ENCODE results near the gene SLC9C2. TPM values are rescaled to one million over a fixed set of nuclear protein-coding genes. Genes with fewer than 3 reads are reported as not detected.
"Not testable (repeated sequence)": the region's sequence is repeated elsewhere in the genome, so short reads cannot be mapped to it uniquely, and the experiment has no call there.

Gene SLC9C2
- total RNA-seq, 1 donor from 2014 or later = not detected

DNA sequence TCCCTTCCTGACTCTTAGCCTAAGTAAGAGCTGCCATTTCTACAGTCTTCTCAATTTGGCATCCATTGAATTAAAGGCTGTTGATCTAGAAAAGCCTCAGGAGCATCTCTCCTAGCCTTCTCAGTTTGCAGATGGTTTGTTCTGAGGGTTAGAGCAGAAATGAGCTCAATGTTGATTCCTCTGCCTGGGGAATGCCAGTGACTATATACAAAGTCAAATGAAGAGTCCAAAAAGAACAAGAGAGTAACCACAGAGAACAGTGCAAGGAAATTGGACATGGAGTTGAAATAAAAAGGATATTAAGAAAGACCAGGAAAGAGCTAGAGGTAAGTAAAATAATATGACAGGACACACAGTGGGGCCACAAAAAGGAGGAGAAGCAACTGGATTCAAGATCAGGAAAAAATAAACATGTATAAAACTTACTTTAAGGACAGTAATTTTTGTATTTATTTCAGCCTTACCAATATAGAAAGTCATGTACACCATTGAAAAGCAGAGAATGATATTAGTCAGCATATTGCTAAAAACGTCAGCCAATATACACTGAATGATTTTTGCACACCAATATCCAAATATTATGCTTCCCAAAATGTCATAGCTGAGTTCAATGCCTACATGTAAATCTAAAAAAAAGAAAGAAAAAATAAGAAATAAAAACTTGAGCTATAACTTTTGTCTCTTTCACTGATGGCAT is 21.3 kb downstream of the SLC9C2 start:
- no peak for DNase-seq (ENCODE audit: low read depth, low spot score)

DNA sequence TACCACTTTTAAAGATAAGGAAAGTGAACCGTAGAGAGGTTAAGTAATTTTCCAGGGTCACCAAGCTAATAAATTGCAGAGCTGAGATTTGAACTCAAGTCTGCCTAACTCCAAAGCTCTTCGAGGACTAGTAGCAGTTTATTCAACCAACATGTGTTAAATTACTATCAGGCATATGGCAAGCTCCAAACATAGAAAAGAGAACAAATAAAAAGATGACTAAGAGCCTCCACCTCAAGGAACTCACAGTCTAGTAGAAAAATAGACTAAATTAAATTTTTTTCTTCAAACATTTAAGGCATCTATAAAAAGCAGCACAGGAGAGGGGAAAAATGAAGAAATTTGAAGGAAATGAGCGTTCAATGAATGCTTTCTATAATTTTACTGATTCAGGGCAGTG is 22.2 kb downstream of the SLC9C2 start:
- no peak for DNase-seq (ENCODE audit: low read depth, low spot score)

DNA sequence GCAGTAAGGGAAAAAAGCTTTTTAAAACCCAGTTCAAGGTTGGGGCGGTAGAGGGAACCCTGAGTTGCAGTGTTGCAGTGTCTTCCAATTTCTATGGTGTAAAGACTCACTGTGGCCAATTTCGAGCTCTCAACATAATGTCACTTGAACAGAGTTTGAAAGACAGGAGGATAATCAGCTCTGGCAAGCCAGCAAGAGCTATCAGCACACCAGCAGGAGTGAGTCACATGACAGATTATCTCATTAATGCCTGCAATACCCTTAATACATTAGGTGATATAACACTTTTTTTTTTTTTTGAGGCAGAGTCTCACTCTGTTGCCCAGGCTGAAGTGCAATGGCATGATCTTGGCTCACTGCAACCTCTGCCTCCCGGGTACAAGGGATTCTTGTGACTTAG is 22.8 kb downstream of the SLC9C2 start:
- DNase-seq (ENCODE audit: low read depth, low spot score) = no peak

DNA sequence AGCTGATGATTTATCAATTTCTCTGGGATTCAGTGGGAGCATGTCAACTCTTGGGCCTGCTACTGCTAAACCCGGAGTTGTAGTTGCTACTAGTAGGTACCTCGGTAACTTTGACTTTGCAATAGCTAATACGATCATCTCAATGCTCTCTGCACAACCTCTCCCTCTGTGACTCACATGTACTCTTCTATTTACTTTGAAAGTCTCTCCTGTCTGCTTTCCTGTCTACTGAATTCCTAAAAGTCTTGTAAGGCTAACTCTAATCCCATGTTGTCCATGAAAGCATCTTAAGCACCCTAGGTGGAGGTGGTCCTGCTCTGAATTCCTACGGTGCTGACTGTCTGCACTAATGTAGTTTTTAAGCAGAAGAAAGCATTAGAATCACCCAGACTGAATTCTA is 29.3 kb downstream of the SLC9C2 start:
- no peak for DNase-seq (ENCODE audit: low read depth, low spot score)

DNA sequence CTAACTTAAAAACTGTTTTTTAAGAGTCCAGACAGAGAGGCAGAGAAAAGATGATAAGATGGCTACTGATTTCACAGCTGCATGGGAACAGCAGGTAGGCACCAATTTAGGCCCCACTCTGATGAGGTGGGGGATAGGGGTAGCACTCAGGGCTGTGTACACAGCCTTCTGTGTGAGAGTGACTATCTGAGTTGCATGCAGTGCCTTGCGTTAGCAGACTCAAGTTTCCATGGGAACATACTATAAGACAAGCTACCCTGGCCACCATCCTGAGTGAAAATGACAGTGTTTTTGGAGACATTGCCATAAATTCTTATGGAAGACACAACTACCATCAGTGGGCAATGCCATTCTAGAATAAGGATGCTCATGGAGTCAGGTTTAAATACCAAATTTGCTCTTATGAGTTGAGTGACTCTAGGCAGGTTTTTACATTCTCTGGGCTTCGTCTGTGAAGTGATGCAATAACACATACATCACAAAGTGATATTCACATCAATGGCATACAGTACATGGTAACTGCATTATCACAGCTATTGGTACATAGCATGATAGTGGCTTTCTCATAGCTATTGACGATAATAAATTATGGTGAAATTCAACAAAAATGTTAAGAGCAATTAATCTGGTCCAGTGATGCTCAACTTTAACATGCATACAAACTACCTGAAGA is 30.5 kb downstream of the SLC9C2 start:
- DNase-seq (ENCODE audit: low read depth, low spot score) = no peak

GRCh38 chr1:173570370-173571007 is 32.4 kb downstream of the SLC9C2 start:
- no peak for DNase-seq (ENCODE audit: low read depth, low spot score)

- DNase-seq (ENCODE audit: low read depth, low spot score) = no peak
Measured at GRCh38 chr1:173568483-173568882, 34.4 kb downstream of the SLC9C2 start.

- DNase-seq (ENCODE audit: low read depth, low spot score) = not testable (repeated sequence)
Measured at GRCh38 chr1:173563846-173564245, 39.0 kb downstream of the SLC9C2 start.

DNA sequence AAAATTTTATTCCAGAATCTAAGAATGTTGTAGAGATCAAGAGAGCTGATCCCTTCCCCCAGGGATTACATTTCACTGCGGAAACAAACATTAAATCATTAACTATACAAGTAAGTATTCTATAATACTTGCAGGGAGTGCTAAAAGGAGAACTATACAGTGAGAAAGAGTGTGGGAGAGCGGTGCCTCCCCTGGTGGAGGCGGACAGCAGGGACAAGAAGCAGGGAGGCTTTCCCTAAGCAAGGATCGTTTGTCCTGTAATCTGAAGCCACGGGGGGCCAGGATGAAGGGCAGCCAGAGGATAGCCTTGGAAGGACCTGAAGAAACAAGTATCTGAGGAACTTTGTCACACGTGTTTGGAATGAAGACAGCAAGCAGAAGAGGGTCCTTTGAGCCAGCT is 40.1 kb downstream of the SLC9C2 start:
- DNase-seq (ENCODE audit: low read depth, low spot score) = no peak

- no peak for DNase-seq (ENCODE audit: low read depth, low spot score)
Measured at GRCh38 chr1:173561263-173561662, 41.6 kb downstream of the SLC9C2 start.

DNA sequence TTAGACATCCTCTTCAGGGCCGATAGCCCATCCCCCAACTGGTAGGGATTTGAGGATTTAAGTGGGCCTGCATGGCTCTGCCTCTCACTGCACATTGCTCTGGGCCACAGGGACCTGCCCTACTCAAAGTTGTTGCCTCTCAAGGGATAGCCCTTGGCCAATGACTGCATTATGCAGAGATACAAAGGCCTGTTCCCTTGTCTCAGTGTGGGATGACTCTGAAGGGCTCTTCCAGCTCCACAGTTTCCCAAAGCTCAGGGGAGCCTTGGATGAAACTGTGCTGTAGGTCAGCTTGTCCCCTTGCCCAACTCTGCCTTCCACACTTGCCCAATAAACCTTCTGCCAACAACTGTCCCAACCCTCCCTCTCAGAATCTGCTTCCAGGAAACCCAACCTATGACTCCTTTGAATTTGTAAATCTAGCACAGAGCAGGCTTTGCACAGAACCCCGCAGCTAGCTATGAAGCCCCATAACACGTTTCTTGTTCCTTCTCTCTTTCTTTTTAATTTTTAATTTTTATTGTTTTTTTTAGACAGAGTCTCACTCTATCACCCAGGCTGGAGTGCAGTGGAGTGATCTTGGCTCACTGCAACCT is 42.5 kb downstream of the SLC9C2 start:
- DNase-seq (ENCODE audit: low read depth, low spot score) = no peak

DNA sequence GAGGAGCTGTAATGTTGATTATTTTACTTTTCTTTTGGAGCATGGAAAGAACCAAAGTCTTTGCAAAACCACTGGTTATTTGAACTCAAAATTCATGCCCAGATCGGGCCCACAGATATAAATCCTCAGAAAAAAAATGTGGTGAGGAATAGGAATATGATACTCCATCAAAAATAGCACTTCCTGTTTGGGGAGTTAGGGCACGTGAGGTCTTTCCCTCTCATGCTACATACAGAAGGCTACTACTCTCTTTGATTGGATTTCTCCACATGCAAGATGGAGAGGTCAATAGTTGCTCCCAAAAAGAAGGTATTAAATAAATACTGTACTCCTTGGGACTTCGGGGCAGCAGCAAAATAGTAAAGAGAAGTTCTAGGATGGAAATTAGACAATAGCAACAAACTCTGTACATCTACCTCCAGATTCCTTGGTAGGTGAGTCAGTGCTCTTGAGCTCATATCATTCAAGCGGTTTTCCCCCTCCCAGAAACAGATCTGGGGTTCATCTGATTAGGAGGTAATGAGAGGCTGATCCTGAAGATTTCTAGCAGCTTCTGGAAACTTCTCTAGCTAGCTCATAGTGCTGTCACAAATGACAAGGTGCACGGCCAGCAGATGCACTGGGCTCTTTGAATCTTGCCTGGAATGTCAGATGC is 47.1 kb downstream of the SLC9C2 start:
- no peak for DNase-seq (ENCODE audit: low read depth, low spot score)

DNA sequence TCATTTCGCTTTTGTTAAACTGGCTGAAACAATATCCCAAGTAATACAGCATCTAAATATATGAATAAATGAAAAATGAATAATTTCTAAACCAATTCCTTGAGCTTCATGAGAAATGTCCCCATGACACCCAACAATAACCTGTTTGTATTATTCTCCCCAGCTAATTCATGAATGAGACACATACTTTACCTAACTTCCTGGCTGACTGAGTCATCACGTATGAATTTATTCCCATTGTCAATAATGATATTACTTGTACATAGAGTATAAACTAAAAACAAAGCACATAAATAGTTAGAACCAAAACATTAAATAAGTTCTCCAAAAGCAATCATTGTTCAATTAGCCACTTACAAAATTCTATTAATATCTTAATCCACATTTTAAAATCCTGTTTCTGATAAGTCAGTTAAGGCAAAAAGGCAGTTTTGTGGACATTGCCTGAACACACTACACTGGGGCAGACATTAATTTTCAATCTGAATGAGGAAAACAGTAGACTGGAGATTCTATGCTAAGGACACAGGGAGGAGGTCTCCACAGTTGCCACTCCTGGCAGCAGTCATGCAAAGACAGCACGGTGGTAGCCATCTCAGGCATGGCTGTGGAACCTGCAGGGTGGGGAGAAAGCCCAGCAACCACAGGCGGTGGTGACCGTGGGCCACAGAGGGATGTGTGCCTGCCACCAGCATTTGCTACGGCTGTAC is 48.2 kb downstream of the SLC9C2 start:
- peak; percentile 15 for DNase-seq (ENCODE audit: low read depth, low spot score)

GRCh38 chr1:173554089-173554488 is 48.8 kb downstream of the SLC9C2 start:
- no peak for DNase-seq (ENCODE audit: low read depth, low spot score)

DNA sequence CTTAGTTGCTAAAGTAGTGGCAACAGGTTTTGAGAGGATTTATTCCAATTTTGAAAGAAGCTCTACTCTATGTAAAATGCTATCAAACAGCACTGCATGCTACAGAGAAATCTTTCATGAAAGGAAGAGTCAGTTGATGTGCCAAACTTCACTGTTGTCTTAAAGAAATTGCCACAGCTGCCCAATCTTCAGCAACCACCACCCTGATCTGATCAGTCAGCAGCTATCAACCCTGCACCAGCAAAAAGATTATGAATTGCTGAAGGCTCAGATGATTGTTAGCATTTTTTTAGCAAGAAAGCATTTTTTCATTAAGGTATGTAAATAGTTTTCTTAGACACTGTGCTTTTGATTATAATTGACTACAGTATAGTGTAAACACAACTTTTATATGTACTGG is 49.6 kb downstream of the SLC9C2 start:
- DNase-seq (ENCODE audit: low read depth, low spot score) = no peak

- DNase-seq (ENCODE audit: low read depth, low spot score) = no peak
Measured at GRCh38 chr1:173551699-173552098, 51.2 kb downstream of the SLC9C2 start.

DNA sequence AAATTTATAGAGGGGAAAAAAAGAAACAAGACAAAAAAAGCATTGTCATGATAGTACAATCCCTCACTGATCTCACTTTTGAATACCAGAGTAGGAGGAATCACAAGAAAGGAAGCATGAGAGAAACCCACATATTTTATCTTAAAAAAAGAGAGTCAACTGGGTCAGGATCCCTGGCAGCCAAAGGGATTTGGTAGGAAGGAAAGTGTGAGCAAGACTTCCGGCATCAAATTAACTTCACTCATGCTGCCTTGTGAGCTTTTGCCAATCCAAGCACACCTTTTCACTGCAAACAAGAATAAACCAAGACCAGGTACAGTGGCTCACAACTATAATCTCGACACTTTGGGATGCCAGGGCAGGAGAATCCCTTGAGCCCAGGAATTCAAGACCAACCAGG is 53.1 kb downstream of the SLC9C2 start:
- DNase-seq (ENCODE audit: low read depth, low spot score) = peak; percentile 54

- DNase-seq (ENCODE audit: low read depth, low spot score) = no peak
Measured at GRCh38 chr1:173545688-173546087, 57.2 kb downstream of the SLC9C2 start.

GRCh38 chr1:173536223-173536622 is 66.6 kb downstream of the SLC9C2 start:
- no peak for DNase-seq (ENCODE audit: low read depth, low spot score)

DNA sequence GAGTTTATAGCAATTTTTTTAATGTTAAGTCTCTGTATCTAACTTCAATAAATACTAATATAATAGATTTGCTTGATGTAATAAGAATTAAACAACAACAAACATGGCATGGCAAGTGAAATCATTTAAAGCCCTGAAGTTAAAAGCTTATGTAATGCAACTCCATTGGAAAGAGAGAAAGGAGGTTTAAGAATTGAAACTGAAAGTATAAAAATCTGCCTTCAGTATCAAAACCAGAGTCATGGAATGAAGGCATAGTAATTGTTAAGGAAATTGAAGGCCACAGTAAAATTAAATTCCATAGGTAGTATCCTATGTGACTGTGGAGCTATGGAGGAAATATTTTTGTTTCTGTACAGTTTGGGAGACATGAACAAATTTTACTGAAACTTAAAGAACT is 70.6 kb downstream of the SLC9C2 start:
- no peak for DNase-seq (ENCODE audit: low read depth, low spot score)
